ENCODE results near the gene NPB.
A peak's percentile ranks its signal among the peaks of the same experiment; 100 is the strongest.

Gene NPB

GRCh38 chr17:81902023-81902652 is at the start of gene NPB:
Gene NPB (plus strand): TSS chr17:81902238. CDS start chr17:81902278, 40 bp downstream.
- TF ChIP-seq CTCF (IDR thresholded peaks at IDR 0.05), result no peak

GRCh38 chr17:81854974-81855774 is 46.9 kb upstream of the NPB start:
- peak; percentile 37; the same call in 1 of the 2 replicates for TF ChIP-seq CTCF (IDR thresholded peaks at IDR 0.05)

GRCh38 chr17:81858170-81858966 is 43.7 kb upstream of the NPB start:
- TF ChIP-seq CTCF (IDR thresholded peaks at IDR 0.05), result no peak

- TF ChIP-seq CTCF (IDR thresholded peaks at IDR 0.05), result no peak
Observed at GRCh38 chr17:81858967-81859905, 42.8 kb upstream of the NPB start.

- no peak for TF ChIP-seq CTCF (IDR thresholded peaks at IDR 0.05)
Observed at GRCh38 chr17:81859906-81860755, 41.9 kb upstream of the NPB start, which contains the start of gene P4HB. Gene P4HB (minus strand): TSS chr17:81860535. CDS start chr17:81860471, 64 bp downstream.

- TF ChIP-seq CTCF (IDR thresholded peaks at IDR 0.05), result no peak
Observed at GRCh38 chr17:81860756-81861568, 41.1 kb upstream of the NPB start.

All from LNCAP (cell line).